Large intestine (tissue), 3 donors: ENCODE measurements around the gene SULT1C2. TPM values are rescaled to one million over a fixed set of nuclear protein-coding genes. Genes with fewer than 3 reads are reported as not detected.

ENCODE experiments used
- DNase-seq, 2 donors: peaks; one replicate each; pipeline versions ENCODE4 v3.0.0 to v3.0.0-alpha.2; 2013
- H3K27ac ChIP-seq: one replicate; pipeline ENCODE4 v1.5.1; 2013; ENCODE audit warnings: low read length
- H3K27me3 ChIP-seq: 2 replicates; pipeline ENCODE4 v1.6.1; 2013; ENCODE audit warnings: low read length; ENCODE audit not compliant: control insufficient read depth, insufficient read depth
- H3K36me3 ChIP-seq: 2 replicates; pipeline ENCODE4 v1.6.1; 2013; ENCODE audit warnings: low read length; ENCODE audit not compliant: control insufficient read depth, insufficient read depth
- H3K4me1 ChIP-seq: one replicate; pipeline ENCODE4 v1.6.1; 2013; ENCODE audit warnings: low read length; ENCODE audit not compliant: control insufficient read depth, insufficient read depth
- H3K4me3 ChIP-seq: one replicate; pipeline ENCODE4 v1.5.1; 2013; ENCODE audit warnings: low read length
- H3K9me3 ChIP-seq: one replicate; pipeline ENCODE4 v1.6.1; 2013; ENCODE audit warnings: mild to moderate bottlenecking, low read depth, low read length, moderate library complexity; ENCODE audit not compliant: control insufficient read depth
- WGBS: methylation state at CpG from one replicate; pipeline ENCODE4 v1.1.5; 2013; ENCODE audit warnings: low lambda C conversion rate; ENCODE audit not compliant: insufficient coverage; 5-methylcytosine and 5-hydroxymethylcytosine counted together
- polyA plus RNA-seq: library from polyadenylated mRNA; unstranded; fragments of 120-200 nt; gene quantifications from one replicate; pipeline ENCODE4 v1.2.1, GENCODE V29; 2013

Gene SULT1C2
- polyA plus RNA-seq, 1 donor, result 238 TPM

- peak in 1 of 2 donors; percentile 79 for DNase-seq
- H3K9me3 ChIP-seq, result peaks cover 3% of the 10 kb centered on the region
- no peaks in the 10 kb centered on the region for H3K36me3 ChIP-seq
- no CpG with 5 or more reads among the region's 6 CpGs for WGBS
- H3K27me3 ChIP-seq, result no peaks in the 10 kb centered on the region
- peak overlapping the region; percentile 84 for H3K27ac ChIP-seq
- H3K4me1 ChIP-seq, result peaks cover 43% of the 10 kb centered on the region
- H3K4me3 ChIP-seq, result no peak overlapping the region
Observed at GRCh38 chr2:108316033-108316432, 27.3 kb downstream of the SULT1C2 start.

- Histone ChIP-seq H3K9me3 (no peaks in the 10 kb centered on the region), H3K27me3 (no peaks in the 10 kb centered on the region), H3K27ac (peak overlapping the region; percentile 84), H3K36me3 (no peaks in the 10 kb centered on the region), H3K4me3 (no peak overlapping the region), H3K4me1 (peaks cover 43% of the 10 kb centered on the region)
- WGBS, result no CpG with 5 or more reads among the region's 13 CpGs
- no peak for DNase-seq
Observed at GRCh38 chr2:108316461-108317258, 28.0 kb downstream of the SULT1C2 start.

- no peak overlapping the region for H3K4me3 ChIP-seq
- no peaks in the 10 kb centered on the region for H3K36me3 ChIP-seq
- no CpG with 5 or more reads among the region's 6 CpGs for WGBS
- H3K9me3 ChIP-seq, result no peaks in the 10 kb centered on the region
- H3K27me3 ChIP-seq, result no peaks in the 10 kb centered on the region
- no peak for DNase-seq
- no peak overlapping the region for H3K27ac ChIP-seq
- H3K4me1 ChIP-seq, result peaks cover 15% of the 10 kb centered on the region
Observed at GRCh38 chr2:108320326-108320922, 31.7 kb downstream of the SULT1C2 start.

- Histone ChIP-seq H3K27ac (no peak overlapping the region), H3K27me3 (no peaks in the 10 kb centered on the region), H3K9me3 (no peaks in the 10 kb centered on the region), H3K36me3 (no peaks in the 10 kb centered on the region), H3K4me1 (no peaks in the 10 kb centered on the region), H3K4me3 (no peak overlapping the region)
- no peak for DNase-seq
- WGBS, result 100% methylated on average over 3 of the region's 5 CpGs
Observed at GRCh38 chr2:108323619-108324018, 34.9 kb downstream of the SULT1C2 start.

- H3K36me3 ChIP-seq, result no peaks in the 10 kb centered on the region
- no CpG with 5 or more reads among the region's 2 CpGs for WGBS
- no peaks in the 10 kb centered on the region for H3K4me1 ChIP-seq
- H3K9me3 ChIP-seq, result no peaks in the 10 kb centered on the region
- DNase-seq, result no peak
- H3K27ac ChIP-seq, result no peak overlapping the region
- no peak overlapping the region for H3K4me3 ChIP-seq
- H3K27me3 ChIP-seq, result no peaks in the 10 kb centered on the region
Observed at GRCh38 chr2:108324531-108325255, 36.0 kb downstream of the SULT1C2 start.

GRCh38 chr2:108325756-108326155, 37.1 kb downstream of the SULT1C2 start:
- no peaks in the 10 kb centered on the region for H3K36me3 ChIP-seq
- H3K9me3 ChIP-seq, result no peaks in the 10 kb centered on the region
- no peak for DNase-seq
- no CpG with 5 or more reads among the region's 2 CpGs for WGBS
- no peak overlapping the region for H3K27ac ChIP-seq
- H3K27me3 ChIP-seq, result no peaks in the 10 kb centered on the region
- no peaks in the 10 kb centered on the region for H3K4me1 ChIP-seq
- no peak overlapping the region for H3K4me3 ChIP-seq

- Histone ChIP-seq H3K27ac (no peak overlapping the region), H3K36me3 (no peaks in the 10 kb centered on the region), H3K4me3 (no peak overlapping the region), H3K4me1 (no peaks in the 10 kb centered on the region), H3K27me3 (no peaks in the 10 kb centered on the region), H3K9me3 (no peaks in the 10 kb centered on the region)
- no peak for DNase-seq
- WGBS, result no CpG with 5 or more reads among the region's 2 CpGs
Observed at GRCh38 chr2:108329771-108330170, 41.1 kb downstream of the SULT1C2 start.

GRCh38 chr2:108330979-108331378, 42.3 kb downstream of the SULT1C2 start:
- no peaks in the 10 kb centered on the region for H3K27me3 ChIP-seq
- no peaks in the 10 kb centered on the region for H3K9me3 ChIP-seq
- H3K4me3 ChIP-seq, result no peak overlapping the region
- no peaks in the 10 kb centered on the region for H3K4me1 ChIP-seq
- H3K27ac ChIP-seq, result no peak overlapping the region
- 67% methylated on average over 2 of the region's 3 CpGs for WGBS
- H3K36me3 ChIP-seq, result no peaks in the 10 kb centered on the region
- no peak for DNase-seq

GRCh38 chr2:108345951-108346350, 57.3 kb downstream of the SULT1C2 start:
- H3K36me3 ChIP-seq, result no peaks in the 10 kb centered on the region
- no peak overlapping the region for H3K27ac ChIP-seq
- no peaks in the 10 kb centered on the region for H3K27me3 ChIP-seq
- H3K9me3 ChIP-seq, result no peaks in the 10 kb centered on the region
- H3K4me1 ChIP-seq, result no peaks in the 10 kb centered on the region
- no CpG with 5 or more reads among the region's 3 CpGs for WGBS
- H3K4me3 ChIP-seq, result no peak overlapping the region
- DNase-seq, result no peak

GRCh38 chr2:108346827-108347226, 58.1 kb downstream of the SULT1C2 start:
- Histone ChIP-seq H3K36me3 (no peaks in the 10 kb centered on the region), H3K27ac (no peak overlapping the region), H3K4me1 (no peaks in the 10 kb centered on the region), H3K9me3 (no peaks in the 10 kb centered on the region), H3K27me3 (no peaks in the 10 kb centered on the region), H3K4me3 (no peak overlapping the region)
- WGBS, result 60% methylated on average over 2 of the region's 3 CpGs
- DNase-seq, result no peak
